Measurements from ENCODE around the gene ARAF.
A peak's percentile ranks its signal among the peaks of the same experiment; 100 is the strongest.

Gene ARAF

GRCh38 chrX:47556045-47556623 is 4.9 kb upstream of the ARAF start:
- DNase-seq: peak; percentile 82
- no peaks in the 10 kb centered on the region for H3K79me2 ChIP-seq (ENCODE audit: low read length)
- H3K9me2 ChIP-seq (replicated peaks; ENCODE audit: insufficient read depth, low read length): no peaks in the 10 kb centered on the region
- H3K27me3 ChIP-seq (replicated peaks; ENCODE audit: insufficient read depth, low read length): no peaks in the 10 kb centered on the region
- H3K4me3 ChIP-seq (ENCODE audit: low read length): peak overlapping the region; percentile 46
- no peak for TF ChIP-seq EZH2phosphoT487 (IDR thresholded peaks at IDR 0.05; ENCODE audit: low read length)
- TF ChIP-seq EZH2 (optimal IDR thresholded peaks at IDR 0.05; ENCODE audit: low read depth, low read length): no peak
- TF ChIP-seq CTCF (IDR thresholded peaks at IDR 0.05; ENCODE audit: low read length): no peak
- peaks cover 8% of the 10 kb centered on the region for H3K4me1 ChIP-seq (ENCODE audit: low read length)
- H3K4me2 ChIP-seq (ENCODE audit: low read depth, low read length): peak overlapping the region; percentile 15; the same call in 1 of the 2 replicates
- no peaks in the 10 kb centered on the region for H4K20me1 ChIP-seq (ENCODE audit: insufficient read depth, low read length)
- H2AFZ ChIP-seq (ENCODE audit: low read length): no peak overlapping the region
- no peaks in the 10 kb centered on the region for H3K9me3 ChIP-seq (replicated peaks; ENCODE audit: insufficient read depth, low read length)
- no peaks in the 10 kb centered on the region for H3F3A ChIP-seq (ENCODE audit: insufficient read depth, low read length)
- H3K36me3 ChIP-seq (replicated peaks; ENCODE audit: insufficient read depth, low read length): no peaks in the 10 kb centered on the region
- H3K9ac ChIP-seq (ENCODE audit: low read length): peak overlapping the region; percentile 51; the same call in 1 of the 2 replicates
- no peak overlapping the region for H3K27ac ChIP-seq (ENCODE audit: low read length)

- H3K9me2 ChIP-seq (replicated peaks; ENCODE audit: insufficient read depth, low read length): no peaks in the 10 kb centered on the region
- H3K79me2 ChIP-seq (ENCODE audit: low read length): peaks cover 20% of the 10 kb centered on the region
- H3F3A ChIP-seq (ENCODE audit: insufficient read depth, low read length): no peaks in the 10 kb centered on the region
- no peak for TF ChIP-seq EZH2 (optimal IDR thresholded peaks at IDR 0.05; ENCODE audit: low read depth, low read length)
- TF ChIP-seq EZH2phosphoT487 (IDR thresholded peaks at IDR 0.05; ENCODE audit: low read length): no peak
- TF ChIP-seq CTCF (IDR thresholded peaks at IDR 0.05; ENCODE audit: low read length): no peak
- no peaks in the 10 kb centered on the region for H3K4me1 ChIP-seq (ENCODE audit: low read length)
- H3K36me3 ChIP-seq (replicated peaks; ENCODE audit: insufficient read depth, low read length): no peaks in the 10 kb centered on the region
- DNase-seq: no peak
- H2AFZ ChIP-seq (ENCODE audit: low read length): no peak overlapping the region
- no peak overlapping the region for H3K27ac ChIP-seq (ENCODE audit: low read length)
- H3K4me3 ChIP-seq (ENCODE audit: low read length): no peak overlapping the region
- H3K4me2 ChIP-seq (ENCODE audit: low read depth, low read length): no peak overlapping the region
- no peaks in the 10 kb centered on the region for H4K20me1 ChIP-seq (ENCODE audit: insufficient read depth, low read length)
- no peaks in the 10 kb centered on the region for H3K27me3 ChIP-seq (replicated peaks; ENCODE audit: insufficient read depth, low read length)
- H3K9me3 ChIP-seq (replicated peaks; ENCODE audit: insufficient read depth, low read length): no peaks in the 10 kb centered on the region
- no peak overlapping the region for H3K9ac ChIP-seq (ENCODE audit: low read length)
Observed at GRCh38 chrX:47558436-47558835, 2.6 kb upstream of the ARAF start.

- Histone ChIP-seq H3K9me2 (replicated peaks; ENCODE audit: insufficient read depth, low read length) (no peaks in the 10 kb centered on the region), H3K9ac (ENCODE audit: low read length) (peak overlapping the region; percentile 73), H3K4me3 (ENCODE audit: low read length) (peak overlapping the region; percentile 91), H3K36me3 (replicated peaks; ENCODE audit: insufficient read depth, low read length) (no peaks in the 10 kb centered on the region), H3K4me1 (ENCODE audit: low read length) (no peaks in the 10 kb centered on the region), H3K4me2 (ENCODE audit: low read depth, low read length) (peak overlapping the region; percentile 64), H3K9me3 (replicated peaks; ENCODE audit: insufficient read depth, low read length) (no peaks in the 10 kb centered on the region), H3F3A (ENCODE audit: insufficient read depth, low read length) (no peaks in the 10 kb centered on the region), H3K27me3 (replicated peaks; ENCODE audit: insufficient read depth, low read length) (no peaks in the 10 kb centered on the region), H4K20me1 (ENCODE audit: insufficient read depth, low read length) (no peaks in the 10 kb centered on the region), H3K79me2 (ENCODE audit: low read length) (peaks cover 27% of the 10 kb centered on the region), H2AFZ (ENCODE audit: low read length) (peak overlapping the region; percentile 30; the same call in 1 of the 2 replicates), H3K27ac (ENCODE audit: low read length) (peak overlapping the region; percentile 45; the same call in 1 of the 2 replicates)
- no peak for DNase-seq
- TF ChIP-seq CTCF (IDR thresholded peaks at IDR 0.05; ENCODE audit: low read length): no peak
- TF ChIP-seq EZH2 (optimal IDR thresholded peaks at IDR 0.05; ENCODE audit: low read depth, low read length): no peak
- TF ChIP-seq EZH2phosphoT487 (IDR thresholded peaks at IDR 0.05; ENCODE audit: low read length): no peak
Observed at GRCh38 chrX:47560179-47560933, 649 bp upstream of the ARAF start.

Data from MM.1S (cell line).